Suprapubic skin (tissue), 4 donors: ENCODE data around the gene TMEM127.

ENCODE experiments used
- EP300 ChIP-seq: sonication (generic); formaldehyde crosslinking; IDR thresholded peaks from one replicate; pipeline ENCODE4 v1.6.1; 2017; ENCODE audit warnings: antibody characterized with exemption
- POLR2A ChIP-seq, 2 donors: fragments of 450-650 bp; IDR thresholded peaks; one replicate each; pipeline ENCODE4 v1.6.1; 2017; ENCODE audit warnings: antibody characterized with exemption in 2 of 2, mild to moderate bottlenecking in 2 of 2, moderate library complexity in 2 of 2
- POLR2AphosphoS5 ChIP-seq, 3 donors: sonication (generic); formaldehyde crosslinking; IDR thresholded peaks; one replicate each; pipeline ENCODE4 v1.6.1; 2017; ENCODE audit warnings: antibody characterized with exemption in 3 of 3
- TF ChIP-seq, protein P1 (sequence below), 2 donors: fragments of 200-600 bp in 1 of 2; fragments of 450-650 bp in 1 of 2; sonication (generic) in 1 of 2; IDR thresholded peaks; one replicate each; pipeline ENCODE4 v1.5.1; 2016 to 2019; ENCODE audit warnings: antibody characterized with exemption in 2 of 2, mild to moderate bottlenecking in 1 of 2, moderate library complexity in 1 of 2

DNA sequence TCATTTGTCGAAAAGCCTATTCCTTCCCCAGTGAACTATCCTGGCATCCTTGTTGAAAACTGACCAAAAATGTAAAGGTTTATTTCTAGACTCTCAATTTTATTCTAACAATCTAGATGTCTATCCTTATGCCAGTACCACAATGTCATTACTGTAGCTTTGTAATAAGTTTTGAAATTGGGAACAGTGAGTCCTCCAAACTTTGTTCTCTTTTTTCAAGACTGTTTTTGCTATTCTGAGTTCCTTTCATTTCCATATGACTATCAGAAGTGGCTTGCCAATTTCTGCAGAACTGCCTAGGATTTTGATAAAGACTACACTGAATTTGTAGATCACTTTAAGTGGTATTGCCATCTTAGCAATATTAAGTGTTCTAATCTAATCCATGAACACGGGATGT is 66.9 kb downstream of the TMEM127 start:
- TF ChIP-seq, protein P1, sequence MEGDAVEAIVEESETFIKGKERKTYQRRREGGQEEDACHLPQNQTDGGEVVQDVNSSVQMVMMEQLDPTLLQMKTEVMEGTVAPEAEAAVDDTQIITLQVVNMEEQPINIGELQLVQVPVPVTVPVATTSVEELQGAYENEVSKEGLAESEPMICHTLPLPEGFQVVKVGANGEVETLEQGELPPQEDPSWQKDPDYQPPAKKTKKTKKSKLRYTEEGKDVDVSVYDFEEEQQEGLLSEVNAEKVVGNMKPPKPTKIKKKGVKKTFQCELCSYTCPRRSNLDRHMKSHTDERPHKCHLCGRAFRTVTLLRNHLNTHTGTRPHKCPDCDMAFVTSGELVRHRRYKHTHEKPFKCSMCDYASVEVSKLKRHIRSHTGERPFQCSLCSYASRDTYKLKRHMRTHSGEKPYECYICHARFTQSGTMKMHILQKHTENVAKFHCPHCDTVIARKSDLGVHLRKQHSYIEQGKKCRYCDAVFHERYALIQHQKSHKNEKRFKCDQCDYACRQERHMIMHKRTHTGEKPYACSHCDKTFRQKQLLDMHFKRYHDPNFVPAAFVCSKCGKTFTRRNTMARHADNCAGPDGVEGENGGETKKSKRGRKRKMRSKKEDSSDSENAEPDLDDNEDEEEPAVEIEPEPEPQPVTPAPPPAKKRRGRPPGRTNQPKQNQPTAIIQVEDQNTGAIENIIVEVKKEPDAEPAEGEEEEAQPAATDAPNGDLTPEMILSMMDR (IDR thresholded peaks at IDR 0.05): no peak
- TF ChIP-seq EP300 (no peak), POLR2A (IDR thresholded peaks at IDR 0.05) (no peak), POLR2AphosphoS5 (IDR thresholded peaks at IDR 0.05) (no peak)
